Measurements from ENCODE around the gene RASL10B.
"Not testable (repeated sequence)": the region's sequence is repeated elsewhere in the genome, so short reads cannot be mapped to it uniquely, and the experiment has no call there.

The RASL10B gene

DNA sequence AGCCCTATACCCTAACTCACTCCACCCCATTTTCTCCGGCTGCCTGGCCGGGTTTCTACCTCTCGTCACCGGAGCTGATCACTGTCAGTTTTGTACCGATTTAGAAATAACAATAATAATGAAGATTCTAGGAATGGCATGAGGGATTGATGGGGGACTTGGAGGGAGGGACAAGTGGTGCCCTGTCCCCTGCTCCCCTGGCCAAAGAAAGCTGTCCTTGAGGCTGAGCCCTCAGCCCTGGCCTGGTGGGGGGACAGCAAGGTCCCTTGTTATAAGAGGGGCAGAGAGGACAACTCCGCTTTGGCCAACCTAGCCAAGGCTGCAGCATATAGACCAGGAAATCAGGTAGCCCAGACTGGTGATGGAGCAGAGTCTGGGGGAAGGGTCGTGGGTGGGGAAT is 11.1 kb downstream of the RASL10B start:
- no peak overlapping the region for H3K27ac Mint-ChIP-seq
- ATAC-seq (ENCODE audit: low read depth): no peak
- H3K4me3 Mint-ChIP-seq: no peak overlapping the region
- H3K4me1 Mint-ChIP-seq: peaks cover 3% of the 10 kb centered on the region
- H3K36me3 Mint-ChIP-seq: no peaks in the 10 kb centered on the region
- H3K9me3 Mint-ChIP-seq: no peaks in the 10 kb centered on the region
- H3K27me3 Mint-ChIP-seq: peaks cover 19% of the 10 kb centered on the region
- DNase-seq (ENCODE audit: low spot score in 2 of 2): no peak

DNA sequence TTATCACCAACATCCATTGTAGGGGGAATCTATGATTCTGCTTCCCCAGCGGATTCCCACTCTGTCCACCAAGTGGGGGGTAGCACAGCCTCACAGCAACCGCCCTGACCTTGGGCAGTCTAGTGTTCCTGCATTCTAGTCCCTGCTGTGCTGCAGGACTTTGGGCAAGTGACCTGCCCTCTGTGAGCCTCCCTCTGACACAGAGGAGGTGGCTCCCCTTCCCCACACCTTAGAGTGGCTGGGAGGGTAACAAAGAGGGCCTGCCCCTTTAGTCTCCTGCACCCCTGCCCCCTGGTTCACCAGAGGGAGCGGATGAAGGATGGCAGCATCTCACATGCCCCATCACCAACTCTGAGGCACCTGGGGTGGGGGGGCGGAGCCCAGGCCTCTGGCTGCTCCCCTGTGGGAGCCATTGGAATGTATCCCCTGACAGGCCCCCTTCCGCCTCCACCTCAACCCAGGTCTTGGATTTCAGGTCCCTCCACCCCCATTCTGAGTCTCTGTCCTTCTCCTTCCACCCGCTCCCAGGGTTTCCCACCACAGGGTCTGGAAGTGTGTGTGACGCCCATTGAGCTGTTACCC is 11.5 kb downstream of the RASL10B start:
- Mint-ChIP-seq H3K27me3 (peaks cover 19% of the 10 kb centered on the region), H3K4me3 (no peak overlapping the region), H3K9me3 (no peaks in the 10 kb centered on the region), H3K36me3 (no peaks in the 10 kb centered on the region), H3K4me1 (peaks cover 3% of the 10 kb centered on the region), H3K27ac (no peak overlapping the region)
- ATAC-seq (ENCODE audit: low read depth) (no peak), DNase-seq (ENCODE audit: low spot score in 2 of 2) (no peak)

DNA sequence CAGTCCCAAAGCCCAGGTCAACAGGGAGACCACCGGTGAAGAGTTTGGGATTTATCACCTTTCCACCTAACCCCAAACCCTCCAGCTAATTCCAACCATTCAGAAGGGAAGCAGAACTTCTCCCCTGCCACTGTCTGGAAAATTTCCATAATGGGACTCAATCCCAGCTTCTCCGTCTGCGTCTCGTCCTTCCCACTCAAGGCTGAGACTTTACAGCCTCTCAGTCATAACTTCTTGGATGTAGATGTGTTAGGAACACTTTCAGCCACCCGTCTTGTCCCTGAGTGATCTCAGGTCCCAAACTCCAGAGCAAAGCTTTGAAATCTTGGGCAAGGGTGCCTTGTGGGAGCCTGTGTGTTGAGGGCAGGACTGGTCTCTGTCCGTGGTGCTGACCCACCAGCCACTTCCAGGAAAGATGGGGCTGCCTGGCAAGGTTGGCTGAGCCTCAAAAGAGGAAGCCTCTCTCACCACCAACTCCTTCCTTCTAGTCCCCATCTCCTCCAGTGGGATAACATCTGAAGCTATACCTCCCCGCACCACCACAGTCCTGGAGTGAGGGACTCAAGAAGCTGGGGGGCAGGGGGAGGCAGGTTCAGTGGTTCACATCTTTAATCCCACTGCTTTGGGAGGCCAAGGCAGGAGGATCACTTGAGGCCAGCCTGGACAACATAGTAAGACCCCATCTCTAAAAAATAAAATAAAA is 12.3 kb downstream of the RASL10B start:
- ATAC-seq (ENCODE audit: low read depth) (no peak), DNase-seq (ENCODE audit: low spot score in 2 of 2) (no peak)
- peaks cover 3% of the 10 kb centered on the region for H3K4me1 Mint-ChIP-seq
- no peak overlapping the region for H3K4me3 Mint-ChIP-seq
- H3K36me3 Mint-ChIP-seq: no peaks in the 10 kb centered on the region
- H3K27me3 Mint-ChIP-seq: peaks cover 22% of the 10 kb centered on the region
- H3K27ac Mint-ChIP-seq: no peak overlapping the region
- no peaks in the 10 kb centered on the region for H3K9me3 Mint-ChIP-seq

DNA sequence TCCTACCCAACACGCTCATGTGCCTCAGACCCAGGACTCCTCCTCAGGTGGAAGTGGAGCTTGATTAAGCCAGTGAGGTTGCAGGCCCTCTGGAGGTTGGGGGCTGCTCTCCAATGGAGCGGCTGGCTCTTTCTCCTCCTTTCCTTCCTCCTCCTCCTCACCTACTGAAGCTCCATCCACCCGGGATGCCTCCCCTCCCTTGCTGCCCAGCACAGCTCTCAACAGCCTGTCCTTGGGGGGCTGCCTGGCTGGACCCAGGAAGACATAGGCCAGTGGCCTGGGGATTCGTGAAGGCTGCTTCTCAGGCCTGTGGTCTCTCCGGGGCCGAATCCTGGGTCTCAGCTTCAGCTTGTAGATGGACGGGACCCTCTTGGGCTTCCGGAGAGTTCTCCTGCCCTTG is 13.4 kb downstream of the RASL10B start:
- Mint-ChIP-seq H3K9me3 (no peaks in the 10 kb centered on the region), H3K4me1 (peaks cover 6% of the 10 kb centered on the region), H3K36me3 (no peaks in the 10 kb centered on the region), H3K27ac (no peak overlapping the region), H3K4me3 (no peak overlapping the region), H3K27me3 (peaks cover 26% of the 10 kb centered on the region)
- DNase-seq (ENCODE audit: low spot score in 2 of 2): no peak
- no peak for ATAC-seq (ENCODE audit: low read depth)

DNA sequence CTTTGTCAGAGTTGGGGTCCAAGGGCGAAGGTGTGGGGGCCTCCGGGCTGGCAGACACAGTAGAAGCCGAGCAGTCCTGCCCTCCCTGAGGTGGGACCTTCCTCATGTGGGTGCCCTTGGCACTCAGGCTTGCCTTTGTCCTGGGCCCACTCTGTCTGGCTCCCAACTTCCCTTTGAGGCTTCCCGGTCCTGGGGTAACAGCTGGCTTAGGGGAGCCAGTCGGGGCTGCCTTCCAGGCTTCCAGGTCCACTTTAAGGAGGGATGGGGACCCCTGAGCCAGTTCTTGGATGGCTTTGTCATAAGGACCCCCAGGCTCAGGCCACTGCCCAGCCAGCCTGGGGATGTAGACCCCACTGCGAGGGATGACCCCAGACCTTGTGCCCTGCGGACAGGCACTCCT is 13.8 kb downstream of the RASL10B start:
- no peaks in the 10 kb centered on the region for H3K9me3 Mint-ChIP-seq
- no peak overlapping the region for H3K27ac Mint-ChIP-seq
- peaks cover 6% of the 10 kb centered on the region for H3K4me1 Mint-ChIP-seq
- no peaks in the 10 kb centered on the region for H3K36me3 Mint-ChIP-seq
- DNase-seq (ENCODE audit: low spot score in 2 of 2): no peak
- no peak for ATAC-seq (ENCODE audit: low read depth)
- no peak overlapping the region for H3K4me3 Mint-ChIP-seq
- H3K27me3 Mint-ChIP-seq: peaks cover 29% of the 10 kb centered on the region

DNA sequence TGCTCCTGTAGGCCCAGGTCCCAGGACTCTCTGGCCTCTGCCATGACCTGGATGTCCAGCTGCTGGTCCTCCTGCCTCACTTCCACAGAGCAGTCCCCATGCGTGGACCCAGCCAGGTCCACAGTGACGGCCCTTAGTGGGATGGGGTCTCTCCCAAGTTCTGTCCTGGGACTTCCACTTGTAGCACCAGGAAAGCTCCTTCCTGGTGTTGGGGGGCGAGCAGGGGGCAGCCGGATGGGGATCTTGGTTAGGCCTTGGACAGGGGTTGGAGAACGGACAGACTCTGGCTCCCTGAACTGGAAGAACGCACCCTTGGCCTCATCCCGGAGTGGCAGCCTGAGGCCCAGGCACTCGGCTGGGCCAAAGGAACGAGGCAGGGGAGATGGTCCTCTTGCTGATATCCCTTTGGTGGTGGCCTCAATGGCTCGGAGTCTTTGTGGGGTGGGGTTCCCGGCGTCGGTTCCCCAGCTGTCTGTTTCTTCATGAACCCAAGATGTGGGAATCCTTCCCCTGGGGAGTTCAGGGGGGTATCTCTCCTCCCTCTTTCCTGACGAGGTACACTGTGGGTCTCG is 14.4 kb downstream of the RASL10B start:
- DNase-seq (ENCODE audit: low spot score in 2 of 2) (no peak), ATAC-seq (ENCODE audit: low read depth) (no peak)
- H3K36me3 Mint-ChIP-seq: no peaks in the 10 kb centered on the region
- peaks cover 33% of the 10 kb centered on the region for H3K27me3 Mint-ChIP-seq
- H3K9me3 Mint-ChIP-seq: no peaks in the 10 kb centered on the region
- H3K27ac Mint-ChIP-seq: no peak overlapping the region
- H3K4me1 Mint-ChIP-seq: peaks cover 6% of the 10 kb centered on the region
- H3K4me3 Mint-ChIP-seq: no peak overlapping the region

DNA sequence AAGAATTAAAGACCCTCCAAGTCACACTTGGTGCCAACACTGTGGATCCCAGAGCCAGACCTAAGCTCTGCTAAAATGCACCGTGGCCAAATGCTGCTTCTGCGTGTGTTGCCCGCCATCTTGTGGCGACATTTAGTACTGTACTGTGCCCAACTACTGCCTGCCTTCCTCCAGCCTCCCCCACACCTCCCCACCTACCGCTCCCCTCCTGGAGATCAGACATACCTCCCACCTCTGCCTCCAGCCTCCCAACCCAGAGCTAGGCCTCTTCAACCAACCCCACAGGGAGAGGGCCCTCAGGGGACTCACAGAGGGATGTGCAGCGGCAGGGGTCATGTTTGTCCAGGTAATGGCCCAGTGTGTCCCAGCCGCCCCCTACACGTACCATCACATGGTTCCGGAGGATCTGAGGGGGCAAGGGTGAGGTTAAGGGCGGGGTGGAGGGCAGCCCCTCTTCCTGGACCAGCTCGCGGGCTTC is 16.1 kb downstream of the RASL10B start:
- H3K27ac Mint-ChIP-seq: no peak overlapping the region
- H3K27me3 Mint-ChIP-seq: peaks cover 31% of the 10 kb centered on the region
- peaks cover 2% of the 10 kb centered on the region for H3K36me3 Mint-ChIP-seq
- H3K4me3 Mint-ChIP-seq: no peak overlapping the region
- peak; percentile 76 to 79 for DNase-seq (ENCODE audit: low spot score in 2 of 2)
- H3K4me1 Mint-ChIP-seq: peaks cover 3% of the 10 kb centered on the region
- H3K9me3 Mint-ChIP-seq: no peaks in the 10 kb centered on the region
- peak; percentile 93 for ATAC-seq (ENCODE audit: low read depth)

DNA sequence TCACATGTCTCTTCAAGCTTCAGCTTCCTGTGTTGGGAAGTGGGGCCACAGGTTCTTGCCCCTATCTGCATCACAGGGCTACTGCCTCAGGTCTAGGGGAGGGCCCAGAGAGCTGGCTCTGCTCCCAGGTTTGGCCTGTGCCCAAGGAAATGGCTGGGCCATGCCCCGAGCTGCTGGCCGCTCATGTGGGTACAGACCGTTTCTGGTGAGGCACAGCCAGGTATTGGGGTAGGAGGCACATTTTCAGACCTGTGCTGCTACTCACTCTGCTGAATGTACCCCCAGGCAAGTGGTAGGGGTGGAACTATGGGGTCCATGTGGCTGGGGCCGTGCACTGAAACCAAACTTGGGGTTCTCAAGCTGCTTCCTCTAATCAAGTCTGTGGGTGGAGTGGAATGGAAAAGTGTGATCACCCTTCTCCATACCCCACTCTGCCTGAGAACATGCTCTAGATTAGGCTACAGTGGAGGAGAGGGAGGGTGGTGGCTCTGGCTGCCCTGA is 17.0 kb downstream of the RASL10B start:
- Mint-ChIP-seq H3K4me1 (peaks cover 3% of the 10 kb centered on the region), H3K9me3 (no peaks in the 10 kb centered on the region), H3K27me3 (peaks cover 31% of the 10 kb centered on the region), H3K27ac (no peak overlapping the region), H3K36me3 (peaks cover 2% of the 10 kb centered on the region), H3K4me3 (no peak overlapping the region)
- DNase-seq (ENCODE audit: low spot score in 2 of 2) (no peak), ATAC-seq (ENCODE audit: low read depth) (no peak)

DNA sequence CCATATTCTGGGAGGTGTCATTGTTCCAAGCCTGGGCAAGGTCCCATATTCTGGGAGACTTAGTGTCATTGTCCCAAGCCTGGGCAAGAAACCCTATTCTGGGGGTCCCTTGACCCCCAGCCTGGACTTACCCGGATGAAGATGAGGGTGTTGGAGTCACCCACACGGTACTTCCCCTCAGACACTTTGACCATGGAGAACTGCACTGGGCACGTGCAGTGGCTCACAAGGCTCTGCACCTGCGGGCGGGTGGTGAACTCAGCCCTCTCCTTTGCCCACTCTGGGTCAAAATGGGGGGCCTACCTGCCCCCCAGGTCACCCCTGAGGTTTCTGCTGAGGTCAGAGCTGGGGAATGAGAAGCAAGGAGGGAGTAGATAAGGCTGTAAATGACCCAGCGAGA is 17.5 kb downstream of the RASL10B start:
- H3K4me3 Mint-ChIP-seq: no peak overlapping the region
- H3K27me3 Mint-ChIP-seq: peaks cover 28% of the 10 kb centered on the region

DNA sequence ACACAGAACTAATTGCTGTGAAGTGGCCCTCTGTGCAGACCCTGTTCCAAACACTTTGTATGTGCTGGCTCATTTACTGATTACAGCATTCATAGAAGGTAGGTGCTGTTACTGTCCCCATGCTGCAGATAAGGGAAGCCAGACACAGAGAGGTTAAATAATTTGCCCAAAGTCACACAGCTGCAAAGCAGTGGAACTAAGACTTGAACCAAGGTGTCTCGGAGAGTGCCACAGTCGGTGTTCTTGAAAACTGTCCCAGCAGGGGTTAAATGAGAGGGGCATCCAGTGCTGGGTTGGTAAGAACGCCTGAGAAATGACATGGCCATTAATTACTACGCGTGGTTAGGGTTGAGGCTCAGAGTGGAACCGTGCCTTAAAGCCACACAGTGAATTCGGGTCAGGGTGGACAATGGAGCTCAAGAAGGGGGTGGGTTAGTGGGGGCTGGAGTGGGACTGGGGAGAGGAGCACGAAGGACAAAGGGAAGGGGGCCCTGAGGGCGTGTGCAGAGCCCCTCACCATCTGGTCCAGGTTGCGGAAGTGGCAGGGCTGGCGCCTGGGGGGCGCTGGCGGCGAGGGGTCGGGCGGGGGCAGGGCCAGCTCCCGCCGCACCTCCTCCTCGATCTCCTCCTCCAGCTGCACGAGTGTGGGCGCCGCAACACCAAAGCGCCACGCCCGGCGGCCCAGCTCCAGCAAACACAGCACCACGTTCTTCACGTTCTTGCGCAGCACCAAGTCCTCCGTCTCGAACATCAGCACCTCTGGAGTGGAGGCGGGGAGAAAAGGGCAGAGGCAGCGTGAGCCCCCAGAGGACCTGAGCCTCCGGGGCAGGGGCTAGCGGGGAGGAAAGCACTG is 18.3 kb downstream of the RASL10B start:
- Mint-ChIP-seq H3K9me3 (no peaks in the 10 kb centered on the region), H3K27ac (no peak overlapping the region), H3K36me3 (peaks cover 2% of the 10 kb centered on the region), H3K4me3 (no peak overlapping the region), H3K4me1 (peaks cover 3% of the 10 kb centered on the region), H3K27me3 (peaks cover 24% of the 10 kb centered on the region)
- ATAC-seq (ENCODE audit: low read depth) (peak; percentile 22), DNase-seq (ENCODE audit: low spot score in 2 of 2) (no peak)

More for the DNA sequence above, 17.5 kb downstream of the RASL10B start:
- DNase-seq (ENCODE audit: low spot score in 2 of 2): no peak
- peaks cover 2% of the 10 kb centered on the region for H3K36me3 Mint-ChIP-seq
- H3K9me3 Mint-ChIP-seq: no peaks in the 10 kb centered on the region
- peaks cover 3% of the 10 kb centered on the region for H3K4me1 Mint-ChIP-seq
- ATAC-seq (ENCODE audit: low read depth): no peak
- no peak overlapping the region for H3K27ac Mint-ChIP-seq

DNA sequence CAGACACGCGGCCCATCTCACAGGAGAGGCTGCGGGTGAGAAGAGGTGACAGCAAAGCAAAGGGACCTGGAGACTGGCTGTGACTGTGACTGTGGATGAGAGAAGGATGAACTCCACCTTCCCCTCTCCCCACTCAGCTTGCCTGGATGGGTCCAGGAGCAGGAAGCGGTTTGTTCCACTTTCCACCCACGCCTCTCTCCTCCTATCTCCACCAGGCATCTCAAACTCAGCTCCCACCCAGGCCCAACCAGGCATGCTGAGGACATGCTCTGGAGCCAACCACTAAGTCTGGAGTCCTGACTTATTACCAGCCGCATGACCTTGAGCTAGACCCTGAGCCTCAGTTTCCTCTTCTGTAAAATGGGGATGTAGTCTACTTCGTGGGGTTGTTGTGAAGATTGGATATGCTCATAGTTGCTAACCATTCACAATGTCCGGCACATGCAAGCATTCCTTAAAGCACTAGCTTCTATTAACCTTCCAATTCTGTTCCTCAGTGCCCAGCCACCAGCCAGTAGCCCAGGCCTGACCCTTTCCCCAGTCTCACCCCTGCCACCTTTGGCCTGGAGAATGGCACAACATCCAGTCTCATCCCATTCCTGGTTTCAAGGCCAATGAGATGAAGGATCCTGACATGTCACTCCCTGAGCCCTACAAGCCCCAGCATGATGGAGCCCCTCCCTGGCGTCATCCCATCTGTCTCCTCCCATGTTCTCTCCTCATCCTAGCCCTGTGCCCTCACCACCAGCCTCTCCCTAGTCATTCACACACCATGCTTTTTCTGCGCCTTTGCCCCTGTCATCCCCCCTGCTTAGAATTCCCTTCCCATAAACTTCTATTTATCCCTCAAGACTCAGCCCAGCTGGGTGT is 19.3 kb downstream of the RASL10B start:
- Mint-ChIP-seq H3K4me1 (peaks cover 3% of the 10 kb centered on the region), H3K27ac (no peak overlapping the region), H3K36me3 (peaks cover 2% of the 10 kb centered on the region), H3K4me3 (no peak overlapping the region), H3K9me3 (no peaks in the 10 kb centered on the region), H3K27me3 (peaks cover 24% of the 10 kb centered on the region)
- DNase-seq (ENCODE audit: low spot score in 2 of 2) (no peak), ATAC-seq (ENCODE audit: low read depth) (no peak)

DNA sequence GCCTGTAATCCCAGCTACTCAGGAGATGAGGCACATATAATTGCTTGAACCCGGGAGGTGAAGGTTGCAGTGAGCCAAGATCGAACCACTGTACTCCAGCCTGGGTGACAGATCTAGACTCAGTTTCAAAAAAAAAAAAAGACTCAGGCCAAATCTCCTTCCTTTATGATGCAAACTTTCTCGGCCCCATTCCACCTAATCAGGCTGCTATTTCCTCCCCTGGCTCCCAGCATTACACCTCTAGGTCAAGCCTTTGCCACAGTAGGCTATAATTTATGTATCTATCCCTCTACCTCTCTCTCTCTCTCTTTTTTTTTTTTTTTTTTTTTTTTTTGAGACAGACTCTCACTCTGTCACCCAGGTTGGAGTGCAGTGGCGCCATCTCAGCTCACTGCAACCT is 20.1 kb downstream of the RASL10B start:
- not testable (repeated sequence) for DNase-seq (ENCODE audit: low spot score in 2 of 2); H3K9me3 Mint-ChIP-seq; H3K27ac Mint-ChIP-seq; H3K4me1 Mint-ChIP-seq; H3K4me3 Mint-ChIP-seq; ATAC-seq (ENCODE audit: low read depth); H3K36me3 Mint-ChIP-seq
- H3K27me3 Mint-ChIP-seq: peaks cover 24% of the 10 kb centered on the region

DNA sequence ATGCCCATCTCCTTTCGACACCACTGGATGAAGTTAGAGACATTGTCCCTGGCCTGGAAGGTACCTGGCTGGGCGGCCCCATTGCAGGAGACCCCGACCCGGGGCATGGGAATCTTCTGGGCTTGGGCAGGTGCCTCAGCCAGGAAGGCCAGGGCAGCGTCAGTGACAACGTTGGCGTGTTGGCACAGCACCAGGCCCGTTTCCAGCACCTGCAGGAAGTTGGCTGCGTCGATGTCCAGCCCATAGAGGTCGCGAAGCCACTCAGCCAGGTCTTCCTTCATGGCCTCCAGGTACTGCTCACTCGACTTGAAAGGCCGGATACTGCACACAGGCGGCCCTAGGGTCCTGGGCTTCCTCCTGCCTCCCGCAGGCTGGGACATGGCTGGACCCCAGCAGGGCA is 21.0 kb downstream of the RASL10B start:
- no peak for DNase-seq (ENCODE audit: low spot score in 2 of 2)
- peaks cover 2% of the 10 kb centered on the region for H3K36me3 Mint-ChIP-seq
- H3K4me3 Mint-ChIP-seq: no peak overlapping the region
- ATAC-seq (ENCODE audit: low read depth): no peak
- H3K9me3 Mint-ChIP-seq: no peaks in the 10 kb centered on the region
- H3K4me1 Mint-ChIP-seq: peaks cover 6% of the 10 kb centered on the region
- H3K27ac Mint-ChIP-seq: no peak overlapping the region
- H3K27me3 Mint-ChIP-seq: peaks cover 23% of the 10 kb centered on the region

All from memory B cell (primary cell).